ENCODE data around the gene SORBS1.
"Not testable (repeated sequence)": the region's sequence is repeated elsewhere in the genome, so short reads cannot be mapped to it uniquely, and the experiment has no call there.

The SORBS1 gene

GRCh38 chr10:95375418-95375817 lies 185.8 kb downstream of the SORBS1 start:
- DNase-seq = no peak

- peak; percentile 14 for DNase-seq
These were observed 186.5 kb downstream of the SORBS1 start for GRCh38 chr10:95374597-95375209.

- no peak for DNase-seq
These were observed 187.5 kb downstream of the SORBS1 start for GRCh38 chr10:95373660-95374059.

- no peak for DNase-seq
These were observed 196.8 kb downstream of the SORBS1 start for GRCh38 chr10:95364342-95364741.

GRCh38 chr10:95363303-95363912 lies 197.8 kb downstream of the SORBS1 start:
- DNase-seq = no peak

- DNase-seq = no peak
These were observed 201.0 kb downstream of the SORBS1 start for GRCh38 chr10:95360122-95360714.

- DNase-seq = no peak
These were observed 201.7 kb downstream of the SORBS1 start for GRCh38 chr10:95359466-95359865.

GRCh38 chr10:95356190-95356955 lies 204.8 kb downstream of the SORBS1 start:
- no peak for DNase-seq

- no peak for DNase-seq
These were observed 205.9 kb downstream of the SORBS1 start for GRCh38 chr10:95355301-95355700.

GRCh38 chr10:95354110-95354509 lies 207.1 kb downstream of the SORBS1 start:
- no peak for DNase-seq

GRCh38 chr10:95353123-95353522 lies 208.0 kb downstream of the SORBS1 start:
- DNase-seq = no peak

GRCh38 chr10:95352684-95353083 lies 208.5 kb downstream of the SORBS1 start:
- DNase-seq = no peak

- no peak for DNase-seq
These were observed 210.3 kb downstream of the SORBS1 start for GRCh38 chr10:95350830-95351228.

- DNase-seq = no peak
These were observed 210.8 kb downstream of the SORBS1 start for GRCh38 chr10:95350219-95350829.

- DNase-seq = not testable (repeated sequence)
These were observed 213.8 kb downstream of the SORBS1 start for GRCh38 chr10:95347402-95347766.

- DNase-seq = no peak
These were observed 214.3 kb downstream of the SORBS1 start for GRCh38 chr10:95346715-95347401.

- no peak for DNase-seq
These were observed 217.6 kb downstream of the SORBS1 start for GRCh38 chr10:95343573-95343972.

- DNase-seq = no peak
These were observed 219.4 kb downstream of the SORBS1 start for GRCh38 chr10:95341716-95342130.

GRCh38 chr10:95339863-95340262 lies 221.3 kb downstream of the SORBS1 start:
- DNase-seq = no peak

- no peak for DNase-seq
These were observed 223.6 kb downstream of the SORBS1 start for GRCh38 chr10:95337423-95338160.

- no peak for DNase-seq
These were observed 224.5 kb downstream of the SORBS1 start for GRCh38 chr10:95336702-95337101.

All from DMS79 (cell line).